ENCODE measurements around the gene ACTRT2. TPM values are rescaled to one million over a fixed set of nuclear protein-coding genes. Genes with fewer than 3 reads are reported as not detected.

Gene ACTRT2
- total RNA-seq, 1 experiment from 2014 or later: not detected

DNA sequence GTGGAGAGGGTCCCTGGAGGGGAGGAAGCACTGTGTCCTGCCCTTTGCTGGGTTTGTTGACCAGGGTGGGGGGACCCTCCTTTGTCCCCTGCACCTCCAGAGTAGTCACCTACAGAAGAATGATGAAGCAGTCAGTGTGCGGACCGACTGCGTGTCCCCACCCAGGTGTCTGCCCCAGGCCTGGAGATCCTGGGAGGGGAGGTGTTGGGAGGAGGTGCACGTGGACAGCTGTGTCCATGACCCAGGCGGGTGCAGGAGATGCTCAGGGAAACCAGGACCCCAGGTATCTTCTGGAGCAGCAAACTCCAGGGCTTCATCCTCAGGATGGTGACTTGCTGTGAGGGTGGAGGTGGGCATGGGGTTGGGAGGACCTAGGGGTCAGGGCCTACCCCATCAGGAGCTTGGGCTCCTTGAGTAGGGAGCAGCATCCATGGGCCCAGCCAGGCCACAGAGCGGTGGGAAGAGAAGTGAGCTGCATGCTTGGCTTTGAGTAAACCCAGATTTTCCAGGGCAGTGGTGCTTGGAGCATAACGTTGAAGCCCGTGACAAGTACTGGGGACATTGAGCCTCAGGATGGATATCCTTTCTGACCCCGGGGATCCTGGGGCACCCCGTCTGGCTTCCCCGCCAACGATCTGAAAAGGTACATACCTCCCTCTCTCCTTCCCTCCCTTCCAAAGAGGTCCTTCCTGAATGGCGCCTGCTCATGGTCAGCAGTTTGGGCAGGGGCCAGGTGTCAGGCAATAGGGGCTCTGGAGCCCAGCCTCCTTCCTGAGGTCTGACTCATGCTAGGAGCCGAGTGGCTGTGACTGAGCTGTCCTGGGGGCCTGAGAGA lies 13.7 kb downstream of the ACTRT2 start:
- H3K9me3 Mint-ChIP-seq (ENCODE audit: unreplicated experiment): no peaks in the 10 kb centered on the region
- H3K27ac Mint-ChIP-seq (ENCODE audit: unreplicated experiment): no peak overlapping the region
- Histone ChIP-seq H3K9me3 (no peaks in the 10 kb centered on the region), H3K4me3 (ENCODE audit: low read depth, low read length) (no peak overlapping the region), H3K36me3 (ENCODE audit: control insufficient read depth, insufficient read depth, low read length) (no peaks in the 10 kb centered on the region), H3K27me3 (replicated peaks; ENCODE audit: control insufficient read depth, insufficient read depth, low read length) (no peaks in the 10 kb centered on the region), H3K4me1 (no peaks in the 10 kb centered on the region)
- intact Hi-C loops (cut with micrococcal nuclease; ENCODE audit: unreplicated experiment): no loop called here
- no peak for DNase-seq
- H3K27me3 Mint-ChIP-seq (ENCODE audit: insufficient read depth, unreplicated experiment): peaks cover 14% of the 10 kb centered on the region
- POLR2A ChIA-PET: no interaction called here
- H3K4me3 Mint-ChIP-seq (ENCODE audit: unreplicated experiment): no peak overlapping the region
- BruUV-seq (replicated peaks): no TSS peak
- no peaks in the 10 kb centered on the region for H3K36me3 Mint-ChIP-seq (ENCODE audit: insufficient read depth, unreplicated experiment)
- TF ChIP-seq, protein P1, sequence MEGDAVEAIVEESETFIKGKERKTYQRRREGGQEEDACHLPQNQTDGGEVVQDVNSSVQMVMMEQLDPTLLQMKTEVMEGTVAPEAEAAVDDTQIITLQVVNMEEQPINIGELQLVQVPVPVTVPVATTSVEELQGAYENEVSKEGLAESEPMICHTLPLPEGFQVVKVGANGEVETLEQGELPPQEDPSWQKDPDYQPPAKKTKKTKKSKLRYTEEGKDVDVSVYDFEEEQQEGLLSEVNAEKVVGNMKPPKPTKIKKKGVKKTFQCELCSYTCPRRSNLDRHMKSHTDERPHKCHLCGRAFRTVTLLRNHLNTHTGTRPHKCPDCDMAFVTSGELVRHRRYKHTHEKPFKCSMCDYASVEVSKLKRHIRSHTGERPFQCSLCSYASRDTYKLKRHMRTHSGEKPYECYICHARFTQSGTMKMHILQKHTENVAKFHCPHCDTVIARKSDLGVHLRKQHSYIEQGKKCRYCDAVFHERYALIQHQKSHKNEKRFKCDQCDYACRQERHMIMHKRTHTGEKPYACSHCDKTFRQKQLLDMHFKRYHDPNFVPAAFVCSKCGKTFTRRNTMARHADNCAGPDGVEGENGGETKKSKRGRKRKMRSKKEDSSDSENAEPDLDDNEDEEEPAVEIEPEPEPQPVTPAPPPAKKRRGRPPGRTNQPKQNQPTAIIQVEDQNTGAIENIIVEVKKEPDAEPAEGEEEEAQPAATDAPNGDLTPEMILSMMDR (IDR thresholded peaks at IDR 0.05; ENCODE audit: insufficient read depth in 1 of 2, low read depth in 1 of 2, low read length in 1 of 2, severe bottlenecking in 1 of 2, unreplicated experiment in 1 of 2): no peak
- CTCF ChIA-PET: no interaction called here
- H3K4me1 Mint-ChIP-seq (ENCODE audit: low read depth, unreplicated experiment): no peaks in the 10 kb centered on the region

DNA sequence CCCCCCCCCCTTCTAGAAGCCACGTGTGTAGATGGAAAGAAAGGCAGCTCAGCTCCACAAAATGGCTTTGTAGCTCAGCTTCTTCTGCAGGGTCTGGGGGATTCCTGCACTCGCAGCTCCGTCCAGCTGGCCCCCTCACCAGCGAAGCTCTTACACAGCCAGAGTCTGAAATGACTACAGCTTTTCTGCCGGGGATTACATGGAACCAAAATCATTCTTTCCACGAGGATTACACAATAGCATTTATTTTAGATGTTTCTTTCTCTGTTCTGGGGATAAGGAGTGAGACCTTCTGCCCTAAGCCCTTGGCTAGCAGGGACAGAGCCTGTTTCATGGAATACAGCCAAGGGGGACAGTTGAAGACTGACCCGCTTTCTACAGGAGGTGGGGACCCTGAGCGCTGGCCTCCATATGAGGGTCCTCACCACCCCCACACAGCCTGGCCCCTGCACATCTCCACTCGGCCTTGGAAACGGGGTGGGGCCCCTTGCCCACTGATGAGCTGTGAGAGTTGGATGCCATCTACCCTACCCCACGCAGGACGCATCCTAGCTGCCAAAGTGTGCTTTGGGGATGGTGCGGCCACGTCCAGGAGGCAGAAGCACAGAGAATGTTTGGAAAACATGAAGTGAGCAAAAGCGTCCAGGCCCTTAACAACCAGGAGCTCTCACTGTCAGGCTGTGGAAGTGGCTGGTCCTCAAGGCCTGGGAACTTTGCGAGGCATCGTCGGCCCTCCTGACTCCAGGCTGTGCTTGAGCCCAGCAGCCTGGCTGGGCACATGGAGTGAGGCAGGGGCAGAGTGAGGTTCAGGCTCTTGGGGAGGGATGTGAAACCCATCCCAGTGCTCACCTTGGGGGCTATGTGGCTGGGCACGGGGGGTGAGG lies 14.5 kb downstream of the ACTRT2 start:
- Histone ChIP-seq H3K9me3 (no peaks in the 10 kb centered on the region), H3K36me3 (ENCODE audit: control insufficient read depth, insufficient read depth, low read length) (no peaks in the 10 kb centered on the region), H3K4me1 (no peaks in the 10 kb centered on the region), H3K27me3 (replicated peaks; ENCODE audit: control insufficient read depth, insufficient read depth, low read length) (no peaks in the 10 kb centered on the region), H3K4me3 (ENCODE audit: low read depth, low read length) (no peak overlapping the region)
- H3K36me3 Mint-ChIP-seq (ENCODE audit: insufficient read depth, unreplicated experiment): no peaks in the 10 kb centered on the region
- ChIA-PET CTCF (no interaction called here), POLR2A (no interaction called here)
- no TSS peak for BruUV-seq (replicated peaks)
- no peaks in the 10 kb centered on the region for H3K9me3 Mint-ChIP-seq (ENCODE audit: unreplicated experiment)
- no peak overlapping the region for H3K4me3 Mint-ChIP-seq (ENCODE audit: unreplicated experiment)
- intact Hi-C loops (cut with micrococcal nuclease; ENCODE audit: unreplicated experiment): no loop called here
- H3K27ac Mint-ChIP-seq (ENCODE audit: unreplicated experiment): no peak overlapping the region
- H3K27me3 Mint-ChIP-seq (ENCODE audit: insufficient read depth, unreplicated experiment): peaks cover 14% of the 10 kb centered on the region
- no peak for DNase-seq
- TF ChIP-seq, protein P1 (IDR thresholded peaks at IDR 0.05; ENCODE audit: insufficient read depth in 1 of 2, low read depth in 1 of 2, low read length in 1 of 2, severe bottlenecking in 1 of 2, unreplicated experiment in 1 of 2): no peak
- H3K4me1 Mint-ChIP-seq (ENCODE audit: low read depth, unreplicated experiment): no peaks in the 10 kb centered on the region

DNA sequence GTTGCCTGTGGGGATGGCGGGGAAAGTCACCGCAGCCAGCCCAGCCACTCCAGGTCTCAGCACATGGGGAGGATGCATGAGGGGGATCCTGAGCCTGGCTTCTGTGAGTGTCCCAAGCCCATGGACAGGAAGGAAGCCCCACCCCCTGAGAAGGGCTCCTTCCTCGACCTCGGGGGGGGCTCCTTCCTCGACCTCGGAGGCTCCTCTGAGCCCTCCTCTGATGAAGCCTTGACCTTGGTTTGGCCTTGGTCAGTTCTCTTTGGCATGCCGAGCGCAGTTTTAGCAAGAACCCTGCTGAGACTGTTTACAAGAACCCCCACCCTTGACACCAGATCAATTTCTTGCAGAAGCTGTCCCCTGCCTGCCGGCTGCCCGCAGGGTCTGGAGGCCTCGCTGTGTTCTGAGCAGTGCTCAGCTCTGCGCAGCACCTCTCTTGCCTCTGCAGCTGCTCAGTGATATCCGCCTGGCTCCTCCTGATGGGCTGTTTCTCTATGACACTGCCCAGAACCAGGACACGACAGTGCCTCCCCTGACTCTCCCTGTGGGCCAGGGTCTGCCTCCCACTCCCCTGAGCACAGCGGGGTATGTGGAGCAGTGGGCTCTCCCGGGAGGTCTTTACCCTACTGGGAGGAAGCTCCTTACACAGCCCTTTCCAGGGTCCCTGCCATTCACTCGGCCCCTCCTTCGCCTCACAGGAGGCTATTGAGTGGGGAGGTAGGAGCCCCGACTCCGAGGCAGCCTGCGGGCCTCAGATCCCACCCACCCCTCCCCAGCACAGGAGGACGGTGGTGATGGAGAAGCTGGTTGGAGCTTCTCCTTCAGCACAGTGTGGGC lies 15.4 kb downstream of the ACTRT2 start:
- ChIA-PET CTCF (no interaction called here), POLR2A (no interaction called here)
- TF ChIP-seq, protein P1 (IDR thresholded peaks at IDR 0.05; ENCODE audit: insufficient read depth in 1 of 2, low read depth in 1 of 2, low read length in 1 of 2, severe bottlenecking in 1 of 2, unreplicated experiment in 1 of 2): no peak
- Histone ChIP-seq H3K27me3 (replicated peaks; ENCODE audit: control insufficient read depth, insufficient read depth, low read length) (no peaks in the 10 kb centered on the region), H3K4me1 (no peaks in the 10 kb centered on the region), H3K36me3 (ENCODE audit: control insufficient read depth, insufficient read depth, low read length) (no peaks in the 10 kb centered on the region), H3K4me3 (ENCODE audit: low read depth, low read length) (no peak overlapping the region), H3K9me3 (no peaks in the 10 kb centered on the region)
- Mint-ChIP-seq H3K36me3 (ENCODE audit: insufficient read depth, unreplicated experiment) (no peaks in the 10 kb centered on the region), H3K4me1 (ENCODE audit: low read depth, unreplicated experiment) (no peaks in the 10 kb centered on the region), H3K27me3 (ENCODE audit: insufficient read depth, unreplicated experiment) (peaks cover 14% of the 10 kb centered on the region), H3K27ac (ENCODE audit: unreplicated experiment) (no peak overlapping the region), H3K9me3 (ENCODE audit: unreplicated experiment) (no peaks in the 10 kb centered on the region), H3K4me3 (ENCODE audit: unreplicated experiment) (no peak overlapping the region)
- BruUV-seq (replicated peaks): no TSS peak
- intact Hi-C loops (cut with micrococcal nuclease; ENCODE audit: unreplicated experiment): no loop called here
- DNase-seq: no peak
